NT2/D1 (cell line): ENCODE measurements around the gene C9orf50.

ENCODE experiments used
- SUZ12 ChIP-seq: IDR thresholded peaks from 2 replicates; pipeline ENCODE4 v1.6.1; 2011; ENCODE audit not compliant: insufficient read length, insufficient read depth; ENCODE audit errors: extremely low read depth
- YY1 ChIP-seq: IDR thresholded peaks from 2 replicates; pipeline ENCODE4 v1.6.1; 2011; ENCODE audit not compliant: insufficient read length, insufficient read depth
- ZNF274 ChIP-seq: IDR thresholded peaks from 2 replicates; pipeline ENCODE4 v1.6.1; 2011; ENCODE audit warnings: mild to moderate bottlenecking, low read depth, low read length

GRCh38 chr9:129667378-129667777 is 46.5 kb upstream of the C9orf50 start:
- TF ChIP-seq ZNF274 (no peak), YY1 (no peak), SUZ12 (no peak)
